Right atrium auricular region (tissue), 2 donors: ENCODE measurements around the gene CDH24. TPM values are rescaled to one million over a fixed set of nuclear protein-coding genes. Genes with fewer than 3 reads are reported as not detected.

Experiments used
- DNase-seq: peaks from one replicate; pipeline ENCODE4 v3.0.0-alpha.2; 2019; ENCODE audit warnings: low spot score
- H3K27ac ChIP-seq, 2 donors: fragments of 200-600 bp; sonication (generic); 1 replicate in 1 of 2; 2 replicates in 1 of 2; pipeline ENCODE4 v1.5.1; 2016 to 2019
- H3K27me3 ChIP-seq, 2 donors: fragments of 200-600 bp; sonication (generic); one replicate each; pipeline versions ENCODE4 v1.5.1 to v1.6.0; 2017 to 2019
- H3K36me3 ChIP-seq: fragments of 200-600 bp; sonication (generic); one replicate; pipeline ENCODE4 v1.5.1; 2016
- H3K4me1 ChIP-seq, 2 donors: fragments of 200-600 bp; sonication (generic); one replicate each; pipeline versions ENCODE4 v1.5.1 to v1.6.0; 2017 to 2019
- H3K4me3 ChIP-seq, 2 donors: fragments of 200-600 bp; sonication (generic); 1 replicate in 1 of 2; 2 replicates in 1 of 2; pipeline ENCODE4 v1.5.1; 2017 to 2019; ENCODE audit warnings: mild to moderate bottlenecking in 1 of 2, moderate library complexity in 1 of 2
- H3K9me3 ChIP-seq, 2 donors: fragments of 200-600 bp; sonication (generic); one replicate each; pipeline ENCODE4 v1.5.1; 2019
- total RNA-seq, 2 donors: library from RNA; depleted of rRNA; stranded (reverse); fragments of >200 nt; gene quantifications; one replicate each; pipeline ENCODE4 v1.1.0, GENCODE V29; 2016
- TF ChIP-seq, protein P1 (sequence below), 2 donors: fragments of 200-600 bp; sonication (generic); IDR thresholded peaks; one replicate each; pipeline ENCODE4 v1.5.1; 2019; ENCODE audit warnings: antibody characterized with exemption in 2 of 2

The CDH24 gene
- total RNA-seq, 2 donors from 2014 or later, result 1.3 to 1.4 TPM

DNA sequence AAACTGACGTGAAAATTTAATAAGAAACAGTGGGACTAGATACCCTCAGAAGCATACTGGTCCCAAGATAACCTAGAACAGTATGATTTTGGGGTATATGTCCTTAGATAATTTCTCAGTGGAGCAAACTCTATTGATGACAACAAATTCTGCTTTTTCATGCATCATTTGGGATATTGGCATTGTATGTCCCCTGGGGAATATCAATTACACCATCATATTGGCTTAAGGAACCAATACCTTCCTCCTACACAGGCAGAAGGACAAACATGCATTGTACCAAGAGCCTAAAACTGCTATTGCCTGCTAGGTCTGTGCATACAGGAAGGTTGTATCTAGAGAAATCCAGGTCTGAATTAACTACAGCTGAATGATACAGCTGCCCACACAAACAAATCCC lies 17.6 kb upstream of the CDH24 start:
- no peak for DNase-seq
- TF ChIP-seq, protein P1, sequence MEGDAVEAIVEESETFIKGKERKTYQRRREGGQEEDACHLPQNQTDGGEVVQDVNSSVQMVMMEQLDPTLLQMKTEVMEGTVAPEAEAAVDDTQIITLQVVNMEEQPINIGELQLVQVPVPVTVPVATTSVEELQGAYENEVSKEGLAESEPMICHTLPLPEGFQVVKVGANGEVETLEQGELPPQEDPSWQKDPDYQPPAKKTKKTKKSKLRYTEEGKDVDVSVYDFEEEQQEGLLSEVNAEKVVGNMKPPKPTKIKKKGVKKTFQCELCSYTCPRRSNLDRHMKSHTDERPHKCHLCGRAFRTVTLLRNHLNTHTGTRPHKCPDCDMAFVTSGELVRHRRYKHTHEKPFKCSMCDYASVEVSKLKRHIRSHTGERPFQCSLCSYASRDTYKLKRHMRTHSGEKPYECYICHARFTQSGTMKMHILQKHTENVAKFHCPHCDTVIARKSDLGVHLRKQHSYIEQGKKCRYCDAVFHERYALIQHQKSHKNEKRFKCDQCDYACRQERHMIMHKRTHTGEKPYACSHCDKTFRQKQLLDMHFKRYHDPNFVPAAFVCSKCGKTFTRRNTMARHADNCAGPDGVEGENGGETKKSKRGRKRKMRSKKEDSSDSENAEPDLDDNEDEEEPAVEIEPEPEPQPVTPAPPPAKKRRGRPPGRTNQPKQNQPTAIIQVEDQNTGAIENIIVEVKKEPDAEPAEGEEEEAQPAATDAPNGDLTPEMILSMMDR (IDR thresholded peaks at IDR 0.05), result no peak
- Histone ChIP-seq H3K27me3 (no peaks in the 10 kb centered on the region), H3K27ac (no peak overlapping the region), H3K36me3 (peaks cover 75% of the 10 kb centered on the region), H3K4me3 (no peak overlapping the region), H3K9me3 (no peaks in the 10 kb centered on the region), H3K4me1 (peaks cover 0 to 53% of the 10 kb centered on the region in 2 donors)

DNA sequence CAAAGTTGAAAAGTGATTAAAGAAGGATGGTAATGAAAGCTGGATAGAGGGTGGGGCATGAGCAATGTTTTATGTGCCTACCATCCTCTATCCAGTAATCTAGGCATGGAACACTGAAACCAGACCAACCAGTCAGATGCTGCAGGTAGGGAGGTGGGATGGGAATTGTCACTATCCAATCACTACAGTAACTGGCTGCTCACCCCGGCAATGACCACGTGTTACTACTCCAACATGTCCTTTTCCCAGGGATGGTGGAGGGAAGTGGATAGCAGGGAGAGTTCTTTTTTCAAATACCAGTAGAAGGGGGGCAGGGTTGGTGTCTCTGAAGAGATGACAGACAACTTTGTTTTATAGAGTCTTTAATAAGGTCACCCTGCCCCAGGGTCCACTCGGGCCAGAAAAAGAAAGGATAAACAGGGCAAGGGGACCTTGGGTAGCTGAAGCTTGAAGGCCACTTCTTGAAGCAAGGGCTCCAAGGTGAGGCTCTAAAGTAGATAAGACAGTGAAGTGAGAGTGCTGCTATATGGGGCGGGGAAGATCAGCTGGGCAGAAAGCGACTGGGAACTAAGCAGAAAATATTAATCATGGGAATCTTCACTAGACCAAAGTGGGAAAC lies 14.7 kb upstream of the CDH24 start:
- TF ChIP-seq, protein P1 (IDR thresholded peaks at IDR 0.05), result no peak
- peak overlapping the region in 1 of 2 donors; percentile 54 for H3K4me3 ChIP-seq
- no peak for DNase-seq
- peak overlapping the region; percentile 78 to 84 for H3K27ac ChIP-seq
- peaks cover 65% of the 10 kb centered on the region for H3K36me3 ChIP-seq
- peaks cover 0 to 38% of the 10 kb centered on the region in 2 donors for H3K4me1 ChIP-seq
- no peaks in the 10 kb centered on the region for H3K27me3 ChIP-seq
- no peaks in the 10 kb centered on the region for H3K9me3 ChIP-seq

DNA sequence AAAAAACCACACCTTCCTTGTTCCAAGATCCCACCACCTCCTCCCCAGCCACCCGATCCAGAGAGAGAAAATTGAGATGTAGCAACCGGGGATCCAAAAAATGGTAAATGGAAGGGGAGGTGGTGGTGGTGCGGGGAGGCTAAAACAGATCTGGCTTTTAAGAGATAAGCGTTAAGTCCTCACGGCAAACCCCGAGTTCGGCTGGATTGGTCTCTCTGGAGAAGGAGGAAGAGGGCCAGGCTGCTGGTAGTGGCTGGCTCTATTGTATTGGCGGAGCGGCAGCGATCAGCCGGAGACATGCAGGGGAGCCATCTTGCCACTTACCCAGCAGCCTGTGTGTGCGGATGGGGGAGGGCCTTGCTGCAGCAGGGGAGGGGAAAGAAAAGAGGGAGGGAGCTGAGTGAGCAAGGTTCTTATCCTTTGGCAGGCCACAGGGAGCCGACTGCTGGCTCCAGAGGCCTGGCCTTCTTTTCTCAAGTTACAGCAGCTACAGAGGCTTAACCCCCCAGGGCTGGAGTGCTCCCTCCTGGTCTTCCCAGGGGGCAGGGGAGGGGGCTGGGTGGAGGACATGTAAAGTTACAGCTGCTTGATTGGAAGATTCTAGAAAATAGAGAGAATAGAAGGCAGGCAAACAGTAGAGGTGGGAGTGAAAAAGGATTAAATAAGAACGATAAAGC lies 14.1 kb upstream of the CDH24 start:
- Histone ChIP-seq H3K27ac (peak overlapping the region; percentile 78 to 84), H3K4me1 (peaks cover 0 to 35% of the 10 kb centered on the region in 2 donors)

DNA sequence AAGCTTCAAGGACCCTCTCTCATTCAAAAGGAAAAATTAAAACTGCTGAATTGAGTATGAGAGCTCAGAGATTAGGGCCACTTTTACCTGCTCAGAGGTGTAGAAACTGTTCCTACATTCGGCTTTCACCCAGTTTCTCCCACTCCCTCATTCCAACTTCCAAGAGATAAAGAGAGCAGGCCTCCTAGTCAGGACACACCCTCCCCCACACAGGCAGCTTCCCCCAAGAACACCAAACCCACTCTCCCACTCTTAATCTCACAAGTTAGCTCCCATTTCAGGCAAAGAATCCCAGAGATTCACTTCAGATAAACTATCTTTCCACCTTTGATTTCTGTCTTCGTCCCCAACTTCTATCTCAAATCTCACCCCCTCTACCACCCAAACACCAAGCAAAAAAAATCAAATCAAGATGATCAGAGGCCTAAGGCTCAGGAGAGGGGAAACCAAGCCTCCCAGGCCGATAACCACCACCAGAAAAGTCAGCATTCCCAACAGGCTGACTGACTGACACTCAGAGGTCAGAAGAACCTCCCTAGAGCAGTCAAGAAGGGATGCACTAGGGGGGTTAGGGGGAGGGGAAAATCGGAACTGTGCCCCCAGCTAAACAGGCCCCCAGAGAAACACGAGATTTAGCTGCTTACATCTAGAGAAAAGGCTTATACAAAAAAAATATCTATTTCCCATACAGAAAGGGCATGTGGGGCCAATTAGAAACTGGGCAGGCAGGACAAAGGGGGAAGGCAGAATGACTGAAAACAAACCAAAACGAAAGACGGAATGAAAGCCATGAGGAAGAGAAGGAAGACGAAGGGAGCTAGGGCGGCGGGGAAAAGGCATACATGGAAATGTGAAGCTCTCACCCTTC lies 13.2 kb upstream of the CDH24 start:
- DNase-seq, result no peak
- Histone ChIP-seq H3K4me1 (peaks cover 0 to 35% of the 10 kb centered on the region in 2 donors), H3K9me3 (no peaks in the 10 kb centered on the region), H3K36me3 (peaks cover 66% of the 10 kb centered on the region), H3K27me3 (no peaks in the 10 kb centered on the region), H3K27ac (peak overlapping the region; percentile 78 to 84), H3K4me3 (peak overlapping the region; percentile 54)
- TF ChIP-seq, protein P1 (IDR thresholded peaks at IDR 0.05), result no peak

More for the DNA sequence above, 14.1 kb upstream of the CDH24 start:
- no peaks in the 10 kb centered on the region for H3K27me3 ChIP-seq
- DNase-seq, result peak; percentile 88
- no peaks in the 10 kb centered on the region for H3K9me3 ChIP-seq
- H3K36me3 ChIP-seq, result peaks cover 66% of the 10 kb centered on the region
- TF ChIP-seq, protein P1 (IDR thresholded peaks at IDR 0.05), result no peak
- peak overlapping the region; percentile 54 for H3K4me3 ChIP-seq

DNA sequence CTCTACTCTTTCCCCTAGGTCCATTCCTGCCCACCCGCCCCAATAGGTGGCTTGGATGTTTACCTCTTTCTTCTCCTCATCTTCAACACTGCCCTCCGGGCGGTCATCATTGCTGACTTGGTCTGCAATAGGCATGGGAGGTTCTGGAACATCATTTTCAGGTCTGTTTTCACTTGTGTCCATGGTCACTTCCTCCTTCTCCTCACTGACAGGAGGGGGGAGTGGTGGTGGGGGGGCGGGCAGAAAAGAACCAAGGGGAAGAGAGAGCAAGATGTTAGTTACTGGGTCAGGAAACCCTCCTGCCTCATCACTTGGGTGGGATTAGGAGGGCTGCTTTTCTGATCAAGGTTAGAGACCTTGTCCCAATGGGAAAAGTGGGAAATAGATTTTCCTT lies 12.1 kb upstream of the CDH24 start:
- H3K9me3 ChIP-seq, result no peaks in the 10 kb centered on the region
- no peak for DNase-seq
- H3K4me3 ChIP-seq, result no peak overlapping the region
- peaks cover 0 to 35% of the 10 kb centered on the region in 2 donors for H3K4me1 ChIP-seq
- TF ChIP-seq, protein P1 (IDR thresholded peaks at IDR 0.05), result no peak
- no peak overlapping the region for H3K27ac ChIP-seq
- H3K36me3 ChIP-seq, result peaks cover 64% of the 10 kb centered on the region
- no peaks in the 10 kb centered on the region for H3K27me3 ChIP-seq
